HG03460 (cell line): ENCODE measurements around the gene GPR25.
A peak's percentile ranks its signal among the peaks of the same experiment; 100 is the strongest.

Experiments used
- ATAC-seq: cut with Tn5 transposase; IDR thresholded peaks from one replicate; pipeline ENCODE4 v1.9.1; 2021; ENCODE audit not compliant: unreplicated experiment

GPR25 gene

DNA sequence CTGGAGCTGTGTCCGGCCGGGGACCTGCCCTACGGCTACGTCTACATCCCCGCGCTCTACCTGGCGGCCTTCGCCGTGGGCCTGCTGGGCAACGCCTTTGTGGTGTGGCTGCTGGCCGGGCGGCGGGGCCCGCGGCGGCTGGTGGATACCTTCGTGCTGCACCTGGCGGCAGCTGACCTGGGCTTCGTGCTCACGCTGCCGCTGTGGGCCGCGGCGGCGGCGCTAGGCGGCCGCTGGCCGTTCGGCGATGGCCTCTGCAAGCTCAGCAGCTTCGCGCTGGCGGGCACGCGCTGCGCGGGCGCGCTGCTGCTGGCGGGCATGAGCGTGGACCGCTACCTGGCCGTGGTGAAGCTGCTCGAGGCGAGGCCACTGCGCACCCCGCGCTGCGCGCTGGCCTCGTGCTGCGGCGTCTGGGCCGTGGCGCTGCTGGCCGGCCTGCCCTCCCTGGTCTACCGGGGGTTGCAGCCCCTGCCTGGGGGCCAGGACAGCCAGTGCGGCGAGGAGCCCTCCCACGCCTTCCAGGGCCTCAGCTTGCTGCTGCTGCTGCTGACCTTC is 412 bp downstream of the GPR25 start:
- no peak for ATAC-seq

DNA sequence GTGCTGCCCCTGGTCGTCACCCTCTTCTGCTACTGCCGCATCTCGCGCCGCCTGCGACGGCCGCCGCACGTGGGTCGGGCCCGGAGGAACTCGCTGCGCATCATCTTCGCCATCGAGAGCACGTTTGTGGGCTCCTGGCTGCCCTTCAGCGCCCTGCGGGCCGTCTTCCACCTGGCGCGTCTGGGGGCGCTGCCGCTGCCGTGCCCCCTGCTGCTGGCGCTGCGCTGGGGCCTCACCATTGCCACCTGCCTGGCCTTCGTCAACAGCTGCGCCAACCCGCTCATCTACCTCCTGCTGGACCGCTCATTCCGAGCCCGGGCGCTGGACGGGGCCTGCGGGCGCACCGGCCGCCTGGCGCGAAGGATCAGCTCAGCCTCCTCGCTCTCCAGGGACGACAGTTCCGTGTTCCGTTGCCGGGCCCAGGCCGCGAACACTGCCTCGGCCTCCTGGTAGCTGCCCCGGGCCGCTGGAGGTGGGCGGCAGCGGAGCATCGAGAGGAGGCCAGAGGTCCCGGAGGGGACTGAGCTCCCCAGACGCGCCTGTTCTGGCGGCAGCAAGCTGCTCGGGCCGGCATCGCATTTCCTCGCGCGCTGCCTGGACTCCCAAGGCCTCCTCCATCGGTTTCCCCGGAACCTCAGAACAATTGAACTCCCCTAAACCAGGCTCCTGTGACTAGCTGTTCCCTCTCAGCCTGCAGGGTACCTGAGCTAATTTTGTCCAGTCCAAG is 1.1 kb downstream of the GPR25 start:
- ATAC-seq, result no peak

DNA sequence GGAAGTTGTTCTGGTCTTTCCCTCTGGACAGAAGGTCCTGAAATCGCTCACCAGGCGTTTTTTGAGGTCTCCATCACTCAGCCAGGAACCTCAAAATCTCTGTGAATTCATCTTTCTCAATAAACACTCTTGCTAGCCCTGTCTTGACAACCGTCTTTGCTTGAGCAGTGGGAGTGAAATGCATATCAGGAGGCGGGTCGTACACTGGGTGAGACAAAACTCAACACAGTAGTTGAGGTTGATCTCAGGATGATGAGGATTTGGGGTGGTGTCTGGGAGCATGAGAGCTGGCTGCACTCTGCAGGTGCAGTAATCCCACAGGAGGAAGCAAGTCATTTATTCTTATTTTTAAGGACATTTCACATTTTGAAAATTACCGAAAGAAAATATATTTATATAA is 1.9 kb downstream of the GPR25 start:
- ATAC-seq, result no peak

- no peak for ATAC-seq
Measured at GRCh38 chr1:200875416-200875815, 2.6 kb downstream of the GPR25 start.

GRCh38 chr1:200877010-200877409 is 4.2 kb downstream of the GPR25 start:
- ATAC-seq, result no peak

- peak; percentile 72 for ATAC-seq
Measured at GRCh38 chr1:200877839-200878551, 5.2 kb downstream of the GPR25 start.

DNA sequence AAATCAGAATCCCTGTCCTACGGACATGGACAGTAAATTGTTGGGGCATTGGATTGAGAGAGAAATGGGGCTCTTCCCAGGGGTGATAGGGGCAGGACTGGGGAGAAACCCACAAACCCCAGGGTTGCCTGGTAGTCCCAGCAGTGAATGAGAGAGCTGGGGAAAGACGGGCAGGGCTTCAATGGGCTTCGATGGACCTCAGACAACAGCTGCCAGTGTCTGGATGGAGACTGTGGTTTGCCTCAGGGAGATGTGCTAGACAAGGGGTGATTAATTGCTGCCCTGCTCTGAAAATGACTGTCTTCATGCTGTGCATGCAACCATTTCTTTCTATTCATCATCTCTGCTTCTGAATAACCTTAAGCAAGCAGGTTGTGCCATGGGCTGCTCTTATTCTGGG is 7.4 kb downstream of the GPR25 start:
- peak; percentile 47 for ATAC-seq

DNA sequence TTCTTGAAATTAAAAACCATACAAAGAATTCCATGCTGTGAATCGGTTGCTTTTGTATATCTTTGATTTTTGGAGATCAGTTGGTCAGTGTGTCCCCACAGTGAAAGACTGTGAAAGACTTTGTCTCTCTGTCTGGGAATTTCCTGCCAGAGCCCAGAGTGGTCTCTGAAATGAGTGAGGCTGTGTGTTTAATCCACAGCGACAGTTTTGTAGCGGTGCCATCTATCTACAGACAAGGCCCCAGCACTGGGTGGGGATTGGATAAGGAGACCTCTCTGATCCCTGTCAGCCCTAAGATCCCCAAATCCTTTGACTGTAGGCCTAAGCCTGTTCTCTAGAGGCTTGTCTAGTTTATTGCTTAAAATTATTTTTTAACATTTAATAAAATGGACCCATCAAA is 10.3 kb downstream of the GPR25 start:
- no peak for ATAC-seq

GRCh38 chr1:200885623-200886402 is 13.0 kb downstream of the GPR25 start:
- ATAC-seq, result no peak

- ATAC-seq, result no peak
Measured at GRCh38 chr1:200886594-200886993, 13.8 kb downstream of the GPR25 start.

DNA sequence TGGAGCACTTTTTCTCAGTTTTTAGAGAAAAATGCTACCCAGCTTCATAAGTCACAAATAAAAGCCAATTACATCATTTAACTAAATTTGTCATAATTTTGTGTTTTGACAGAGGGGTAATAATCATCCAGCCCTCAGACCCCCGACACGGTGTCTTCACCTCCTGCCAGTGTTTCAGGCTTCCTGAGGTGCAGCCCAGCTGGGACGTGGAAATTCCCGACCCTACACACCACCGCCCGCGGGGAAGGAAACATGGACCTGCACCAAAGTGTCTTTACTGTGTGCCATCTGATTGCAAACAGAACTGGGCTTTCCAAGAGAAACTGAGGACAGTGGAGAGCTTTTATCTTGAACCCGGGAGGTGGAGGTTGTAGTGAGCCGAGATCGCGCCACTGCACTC is 14.3 kb downstream of the GPR25 start:
- no peak for ATAC-seq

GRCh38 chr1:200887772-200888348 is 15.1 kb downstream of the GPR25 start:
- no peak for ATAC-seq

DNA sequence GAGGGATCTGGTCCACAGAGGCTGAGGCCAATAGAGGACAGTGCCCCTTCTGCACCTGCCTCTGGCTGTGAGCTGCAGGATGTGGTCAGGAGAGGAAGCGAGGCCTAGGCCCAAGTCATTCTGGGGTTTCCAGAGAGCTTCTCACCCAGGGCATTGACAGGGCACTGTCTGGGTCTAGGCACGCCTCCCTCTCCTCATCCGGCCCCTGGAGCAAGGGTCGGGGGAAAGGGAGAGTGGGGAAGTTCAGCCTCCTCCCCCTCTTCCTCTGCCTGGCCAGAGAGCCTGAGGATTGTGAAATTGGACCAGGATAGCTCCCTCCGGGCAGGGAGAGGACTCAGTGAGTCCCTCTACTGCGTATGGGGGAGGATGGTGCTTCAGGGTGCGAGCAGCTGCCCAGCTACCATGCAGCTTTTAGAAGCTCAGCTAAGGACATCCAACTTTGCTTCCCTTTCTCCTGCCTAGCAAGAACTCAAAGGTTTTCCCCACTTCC is 15.6 kb downstream of the GPR25 start:
- peak; percentile 85 for ATAC-seq

- no peak for ATAC-seq
Measured at GRCh38 chr1:200889571-200889970, 16.8 kb downstream of the GPR25 start.

GRCh38 chr1:200890027-200890426 is 17.2 kb downstream of the GPR25 start:
- ATAC-seq, result no peak

DNA sequence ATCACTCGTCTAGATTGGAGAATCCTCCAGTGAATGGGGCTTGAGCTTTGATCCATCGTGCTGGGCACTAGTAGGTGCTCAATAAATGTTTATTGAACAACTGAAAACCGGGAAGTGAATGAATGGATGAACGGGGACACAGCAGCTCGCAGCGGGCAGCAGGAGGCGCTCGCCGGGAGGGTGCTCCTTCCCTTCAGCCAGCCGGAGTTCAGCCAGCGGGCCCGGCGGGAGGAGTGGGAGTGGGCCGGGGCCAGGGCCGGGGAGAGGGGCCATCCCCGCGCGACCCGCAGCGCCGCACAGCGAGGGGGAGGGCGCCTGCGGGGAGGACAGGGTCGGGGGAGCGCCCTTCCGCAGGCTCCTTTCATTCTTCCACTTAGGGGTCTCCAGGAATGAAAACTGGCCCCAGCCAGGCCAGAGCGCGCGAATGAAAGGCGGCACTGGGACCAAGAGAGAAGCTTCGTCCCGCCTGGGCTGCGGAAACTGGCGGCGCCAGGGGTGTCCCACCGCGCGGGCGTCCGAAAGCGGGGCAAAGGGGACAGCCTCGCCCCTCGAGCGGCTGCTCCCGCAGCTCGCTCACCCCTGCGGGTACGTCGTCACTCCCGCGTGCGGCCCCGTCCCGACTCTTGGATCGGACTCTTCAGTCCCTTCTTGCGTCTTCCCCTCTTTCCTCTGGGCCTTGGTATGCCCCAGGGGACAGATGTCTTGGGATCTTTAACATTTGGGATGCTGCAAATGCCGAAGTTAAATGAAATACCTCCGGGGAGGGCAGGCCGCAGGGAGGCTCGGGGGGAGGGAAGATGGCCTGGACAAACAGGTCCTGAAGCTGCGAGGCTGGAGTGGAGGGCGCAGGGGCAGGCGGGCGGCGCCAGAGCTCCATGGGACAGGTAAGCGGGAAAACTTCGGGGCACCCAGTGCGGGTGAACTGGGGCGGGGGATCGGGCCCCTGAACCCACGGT is 18.3 kb downstream of the GPR25 start:
- no peak for ATAC-seq

- ATAC-seq, result no peak
Measured at GRCh38 chr1:200891774-200892157, 19.0 kb downstream of the GPR25 start.

DNA sequence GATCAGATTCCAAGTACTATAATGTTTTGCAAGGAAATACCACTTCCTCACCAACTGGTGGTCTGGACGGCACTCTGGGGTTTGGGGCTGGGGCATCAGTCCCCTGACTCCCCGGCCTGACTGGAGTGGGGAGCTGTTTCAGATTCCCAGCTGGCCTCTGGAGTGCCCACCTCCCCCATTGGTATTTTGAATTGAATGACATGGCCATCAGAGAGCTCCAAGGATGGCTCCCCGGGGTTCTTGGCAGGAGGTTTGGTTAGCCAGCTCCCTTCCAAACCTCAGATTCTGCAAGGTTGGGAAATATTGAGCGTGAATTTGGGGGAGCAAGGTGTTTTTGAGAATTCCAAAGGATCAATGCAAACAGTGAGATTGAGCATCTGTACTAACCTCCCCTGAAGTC is 19.8 kb downstream of the GPR25 start:
- ATAC-seq, result no peak

- no peak for ATAC-seq
Measured at GRCh38 chr1:200892958-200893357, 20.2 kb downstream of the GPR25 start.

DNA sequence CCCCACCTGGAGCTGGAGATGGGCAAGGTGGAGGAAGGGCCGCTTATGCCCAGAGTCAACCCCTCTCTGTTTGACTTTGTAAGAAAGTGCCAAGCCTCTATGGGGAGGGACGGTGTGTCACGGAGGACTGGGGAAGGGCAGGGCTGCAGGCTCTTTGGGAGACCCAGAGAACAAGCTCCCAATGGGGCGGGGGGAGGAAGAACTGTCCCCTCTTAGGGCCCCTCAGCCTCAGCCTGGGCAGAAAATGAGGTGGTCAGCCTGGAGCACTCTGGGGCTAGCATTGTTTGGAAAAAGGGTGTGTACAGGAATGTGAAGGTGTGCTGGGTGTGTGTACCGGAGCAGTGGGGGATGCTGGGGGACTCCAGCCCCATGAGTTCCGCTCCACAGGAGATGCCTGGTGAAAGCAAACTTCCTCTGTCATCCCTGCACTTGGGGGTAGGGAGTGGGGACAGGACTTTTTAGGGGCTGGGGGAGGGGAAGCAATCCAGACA is 20.7 kb downstream of the GPR25 start:
- ATAC-seq, result no peak
